HepG2 (cell line): Measurements from ENCODE around the gene RCOR1. TPM values are rescaled to one million over a fixed set of nuclear protein-coding genes. Genes with fewer than 3 reads are reported as not detected.
A peak's percentile ranks its signal among the peaks of the same experiment; 100 is the strongest.

ENCODE experiments used
- ATF7-NPFF ChIP-seq: sonication (generic); formaldehyde crosslinking; IDR thresholded peaks from 2 replicates; pipeline ENCODE4 v1.8.1; 2023; ENCODE audit warnings: mild to moderate bottlenecking, low read depth, missing genetic modification reagents, moderate library complexity
- EP300 ChIP-seq, 3 experiments: sonication (generic) in 1 of 3; formaldehyde crosslinking in 1 of 3; IDR thresholded peaks; 2 replicates each; pipeline versions ENCODE4 v1.5.1 to v1.6.1; 2011 to 2020; ENCODE audit warnings: low read depth in 2 of 3, low read length in 2 of 3, borderline replicate concordance in 1 of 3, improper control_type of control experiment in 1 of 3, mild to moderate bottlenecking in 1 of 3, missing genetic modification reagents in 1 of 3, moderate library complexity in 1 of 3
- PHF20 ChIP-seq: sonication (generic); formaldehyde crosslinking; IDR thresholded peaks from 2 replicates; pipeline ENCODE4 v1.5.0; 2020; ENCODE audit warnings: mild to moderate bottlenecking, missing genetic modification reagents
- SMAD3 ChIP-seq: sonication (generic); formaldehyde crosslinking; IDR thresholded peaks from 2 replicates; pipeline ENCODE4 v1.4.0; 2020; ENCODE audit warnings: missing genetic modification reagents
- SP140L ChIP-seq: sonication (generic); formaldehyde crosslinking; IDR thresholded peaks from 2 replicates; pipeline ENCODE4 v1.4.0; 2020; ENCODE audit warnings: missing genetic modification reagents, borderline replicate concordance
- ZBTB40 ChIP-seq, 2 experiments: fragments of 450-650 bp in 1 of 2; sonication (generic) in 1 of 2; formaldehyde crosslinking in 1 of 2; IDR thresholded peaks; 2 replicates each; pipeline versions ENCODE4 v1.6.1 to v1.8.0; 2016 to 2022; ENCODE audit warnings: antibody characterized with exemption in 1 of 2, mild to moderate bottlenecking in 1 of 2, missing genetic modification reagents in 1 of 2
- ZNF230 ChIP-seq: sonication (generic); formaldehyde crosslinking; IDR thresholded peaks from 2 replicates; pipeline ENCODE4 v1.4.0; 2020; ENCODE audit warnings: mild to moderate bottlenecking, missing genetic modification reagents
- ZNF563 ChIP-seq: sonication (generic); formaldehyde crosslinking; IDR thresholded peaks from 2 replicates; pipeline ENCODE4 v1.8.0; 2022; ENCODE audit warnings: mild to moderate bottlenecking, moderate library complexity, missing genetic modification reagents
- polyA plus RNA-seq, 8 experiments: library from polyadenylated mRNA; depleted of rRNA in 3 of 8; stranded (reverse) in 7 of 8; unstranded in 1 of 8; fragments of >200 nt; fragmentation: Illumina TruSeq in 4 of 8; extraction: Trizol in 4 of 8; gene quantifications; 2 replicates each; pipeline versions ENCODE4 v1.2.1 to v1.2.3, GENCODE V29; 2011 to 2016; ENCODE audit warnings: low read depth in 4 of 8, missing spikeins in 1 of 8, mixed read lengths in 1 of 8; ENCODE audit not compliant: insufficient read depth in 1 of 8
- total RNA-seq, 5 experiments: library from RNA; depleted of rRNA; stranded (reverse); fragments of >200 nt; fragmentation: Illumina TruSeq; extraction: Trizol; gene quantifications; 2 replicates each; pipeline ENCODE4 v1.2.3, GENCODE V29; 2016; ENCODE audit warnings: low read depth in 1 of 5
- TF ChIP-seq, protein P1 (sequence below), 2 experiments: IDR thresholded peaks; 2 replicates each; pipeline ENCODE4 v1.6.1; 2011 to 2012; ENCODE audit warnings: low read length in 2 of 2, borderline replicate concordance in 1 of 2, low read depth in 1 of 2, mild to moderate bottlenecking in 1 of 2, moderate library complexity in 1 of 2

RCOR1 gene
- total and polyA plus RNA-seq, 2 of the 13 experiments (the other 11 are each of a cell fraction or from before 2014, with no cell fraction given): 10.2 to 11.1 TPM

DNA sequence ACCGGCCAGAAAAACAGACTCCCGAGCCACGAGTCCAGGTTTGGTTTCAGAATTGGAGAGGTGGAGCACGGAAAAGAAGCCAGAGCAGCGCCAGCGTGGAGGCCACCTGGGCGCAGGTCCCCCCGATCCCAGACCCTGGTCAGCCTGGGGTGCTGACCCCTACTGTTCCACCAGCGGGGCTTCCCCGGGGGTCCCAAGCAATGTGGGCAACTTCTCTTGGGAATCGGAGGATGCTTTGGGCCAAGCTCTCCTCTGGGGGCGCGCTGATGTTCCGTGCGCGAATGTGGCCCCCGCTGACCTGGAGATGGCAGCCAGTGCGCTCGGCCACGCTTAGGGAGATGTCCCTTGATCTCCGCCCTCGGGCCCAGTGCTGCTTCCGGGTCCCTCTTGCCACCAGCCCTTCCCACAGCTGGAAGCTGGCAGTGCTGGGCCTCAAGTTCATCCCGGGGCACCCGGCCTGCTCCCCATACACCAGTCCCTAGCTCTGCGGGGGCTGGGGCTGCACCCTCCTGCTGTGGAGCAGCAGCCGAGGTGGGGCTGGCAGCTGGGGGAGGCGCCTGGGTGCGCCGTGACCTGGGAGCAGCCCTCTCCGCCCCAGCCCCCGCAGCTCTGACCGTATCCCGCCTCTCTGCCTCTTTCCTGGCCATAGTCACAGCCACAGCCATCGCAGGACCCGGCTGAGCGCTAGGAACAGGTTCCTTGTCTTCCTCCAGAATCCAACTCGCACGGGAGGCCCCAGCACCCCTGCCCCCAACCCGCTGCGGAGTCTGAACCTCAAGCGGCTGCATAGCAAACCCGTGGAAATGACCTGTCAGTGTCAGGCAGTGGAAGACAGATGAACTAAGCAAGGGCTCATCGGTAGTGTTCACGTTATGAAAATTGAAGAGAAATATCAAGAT is 91.2 kb downstream of the RCOR1 start (continued):
- no peak for TF ChIP-seq ZBTB40 (IDR thresholded peaks at IDR 0.05)
- peak; percentile 72; the same call in 1 of the 2 replicates for TF ChIP-seq ZBTB40 (CRISPR knock-in tag; IDR thresholded peaks at IDR 0.05)
- TF ChIP-seq ZNF563 (CRISPR knock-in tag): peak; percentile 47; the same call in 1 of the 2 replicates
- 0 out of 2 replicates have a peak, but pooled peaks have one; percentile 27 for TF ChIP-seq SP140L (CRISPR knock-in tag)
- peak; percentile 47; the same call in 1 of the 2 replicates for TF ChIP-seq ZNF230
- TF ChIP-seq PHF20 (CRISPR knock-in tag): peak; percentile 74
- no peak for TF ChIP-seq EP300 (IDR thresholded peaks at IDR 0.05; ENCODE audit: low read depth in 2 of 2, low read length in 2 of 2)
- 0 out of 2 replicates have a peak, but pooled peaks have one; percentile 23 for TF ChIP-seq EP300 (CRISPR knock-in tag; IDR thresholded peaks at IDR 0.05; ENCODE audit: borderline replicate concordance)
- TF ChIP-seq ATF7-NPFF (CRISPR knock-in tag): peak; percentile 72
- TF ChIP-seq, protein P1, sequence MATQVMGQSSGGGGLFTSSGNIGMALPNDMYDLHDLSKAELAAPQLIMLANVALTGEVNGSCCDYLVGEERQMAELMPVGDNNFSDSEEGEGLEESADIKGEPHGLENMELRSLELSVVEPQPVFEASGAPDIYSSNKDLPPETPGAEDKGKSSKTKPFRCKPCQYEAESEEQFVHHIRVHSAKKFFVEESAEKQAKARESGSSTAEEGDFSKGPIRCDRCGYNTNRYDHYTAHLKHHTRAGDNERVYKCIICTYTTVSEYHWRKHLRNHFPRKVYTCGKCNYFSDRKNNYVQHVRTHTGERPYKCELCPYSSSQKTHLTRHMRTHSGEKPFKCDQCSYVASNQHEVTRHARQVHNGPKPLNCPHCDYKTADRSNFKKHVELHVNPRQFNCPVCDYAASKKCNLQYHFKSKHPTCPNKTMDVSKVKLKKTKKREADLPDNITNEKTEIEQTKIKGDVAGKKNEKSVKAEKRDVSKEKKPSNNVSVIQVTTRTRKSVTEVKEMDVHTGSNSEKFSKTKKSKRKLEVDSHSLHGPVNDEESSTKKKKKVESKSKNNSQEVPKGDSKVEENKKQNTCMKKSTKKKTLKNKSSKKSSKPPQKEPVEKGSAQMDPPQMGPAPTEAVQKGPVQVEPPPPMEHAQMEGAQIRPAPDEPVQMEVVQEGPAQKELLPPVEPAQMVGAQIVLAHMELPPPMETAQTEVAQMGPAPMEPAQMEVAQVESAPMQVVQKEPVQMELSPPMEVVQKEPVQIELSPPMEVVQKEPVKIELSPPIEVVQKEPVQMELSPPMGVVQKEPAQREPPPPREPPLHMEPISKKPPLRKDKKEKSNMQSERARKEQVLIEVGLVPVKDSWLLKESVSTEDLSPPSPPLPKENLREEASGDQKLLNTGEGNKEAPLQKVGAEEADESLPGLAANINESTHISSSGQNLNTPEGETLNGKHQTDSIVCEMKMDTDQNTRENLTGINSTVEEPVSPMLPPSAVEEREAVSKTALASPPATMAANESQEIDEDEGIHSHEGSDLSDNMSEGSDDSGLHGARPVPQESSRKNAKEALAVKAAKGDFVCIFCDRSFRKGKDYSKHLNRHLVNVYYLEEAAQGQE (IDR thresholded peaks at IDR 0.05; ENCODE audit: borderline replicate concordance in 1 of 2, low read depth in 1 of 2, low read length in 2 of 2): no peak
- peak; percentile 20; the same call in 1 of the 2 replicates for TF ChIP-seq SMAD3 (CRISPR knock-in tag)
